NCI-H524 (cell line): Measurements from ENCODE around the gene ASB3.

Source experiments
- DNase-seq, 2 experiments: peaks; one replicate each; lab custom pipeline; 2025; lab: John Stamatoyannopoulos, UW

The ASB3 gene

DNA sequence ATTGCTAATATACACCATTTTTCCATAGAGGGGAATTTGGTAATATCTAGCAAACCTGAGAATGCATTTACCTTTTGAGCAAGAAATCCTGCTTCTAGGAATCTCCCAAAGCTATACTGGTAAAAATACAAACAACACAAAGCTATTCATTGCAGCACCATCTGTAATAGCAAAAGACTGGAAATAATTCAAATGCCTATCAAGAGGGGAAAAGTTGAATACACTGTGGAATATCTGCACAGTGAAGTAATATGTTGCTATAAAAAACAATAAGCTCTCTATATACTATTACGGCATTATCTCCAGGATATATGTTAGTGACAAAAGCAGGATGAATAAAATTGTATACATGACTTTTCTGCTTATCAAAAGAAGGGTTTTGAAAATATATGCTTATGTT lies 131.5 kb downstream of the ASB3 start:
- no peak for DNase-seq

DNA sequence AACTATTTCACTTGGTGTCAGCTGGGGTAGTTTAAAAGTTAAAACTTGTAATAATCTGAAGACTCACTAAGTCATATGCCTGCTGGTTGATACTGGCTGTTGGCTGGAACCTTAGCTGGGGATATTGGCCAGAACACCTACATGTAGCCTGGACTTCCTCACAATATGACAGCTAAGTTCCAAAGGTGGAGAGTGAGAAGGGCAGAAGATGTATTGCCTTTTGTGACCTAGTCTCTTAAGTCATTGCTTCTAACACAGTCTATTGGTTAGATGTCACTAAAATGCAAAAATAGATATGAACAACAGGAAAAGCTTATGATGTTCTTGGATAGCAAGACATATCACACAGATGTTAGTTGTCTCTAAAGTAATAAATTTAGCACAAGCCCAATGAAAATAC lies 132.4 kb downstream of the ASB3 start:
- DNase-seq: no peak

DNA sequence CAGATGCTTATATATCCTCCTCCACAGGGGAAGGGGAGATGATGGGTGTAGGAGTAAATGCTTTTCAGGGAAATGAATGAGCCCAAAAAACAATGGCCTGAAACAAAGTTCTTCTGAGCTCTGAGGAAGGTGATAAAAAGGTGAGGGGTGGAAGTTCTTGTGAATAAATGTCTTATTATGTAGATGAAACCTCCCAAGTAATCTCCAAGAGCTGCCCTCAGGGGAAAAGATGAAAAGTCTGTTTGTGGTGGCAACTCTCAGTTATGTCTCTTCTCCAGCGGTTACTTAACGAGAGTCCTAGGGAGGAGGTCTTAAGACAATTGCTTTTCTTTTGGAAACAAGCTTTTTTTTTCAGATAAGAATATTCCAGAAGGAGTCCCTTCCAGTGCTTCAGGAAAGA lies 134.6 kb downstream of the ASB3 start:
- no peak for DNase-seq

DNA sequence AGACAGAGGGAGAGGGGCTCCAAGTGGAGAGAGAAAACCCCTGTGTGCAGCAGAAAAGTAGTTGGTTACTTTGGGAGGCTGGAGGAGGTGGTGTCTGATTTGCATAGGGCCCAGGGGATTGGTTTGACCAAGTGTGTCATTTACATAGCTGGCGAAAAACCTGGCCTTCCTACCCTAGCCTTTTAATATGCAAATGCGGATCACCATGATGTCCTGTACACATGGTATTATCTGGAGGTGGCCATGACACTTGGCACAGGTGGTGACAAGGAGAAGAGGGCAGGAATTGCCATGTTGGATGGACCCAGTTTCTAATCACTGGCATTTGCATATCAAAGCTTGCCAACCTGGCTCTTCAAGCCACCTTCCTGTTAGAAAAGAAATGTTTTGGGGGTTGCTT lies 140.0 kb downstream of the ASB3 start:
- DNase-seq: no peak

DNA sequence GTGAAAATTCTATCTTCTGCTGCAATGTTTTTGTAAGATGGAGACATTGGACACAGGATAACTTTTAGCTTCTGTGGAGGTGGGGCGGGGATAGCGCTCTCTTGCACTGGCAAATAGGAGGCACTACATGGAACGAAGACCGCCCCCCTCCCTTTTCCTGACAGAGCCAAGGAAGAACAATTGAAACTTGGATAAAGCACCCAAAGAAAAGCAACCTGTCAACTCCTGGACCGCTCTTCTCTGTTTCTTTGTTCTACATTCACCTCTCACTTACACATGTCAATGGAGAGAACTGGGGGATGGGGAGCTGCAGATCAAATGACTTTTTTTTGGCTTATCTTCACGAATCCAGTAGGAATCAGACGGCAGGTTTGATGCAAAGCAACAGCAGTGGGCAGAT lies 145.5 kb downstream of the ASB3 start:
- no peak for DNase-seq

DNA sequence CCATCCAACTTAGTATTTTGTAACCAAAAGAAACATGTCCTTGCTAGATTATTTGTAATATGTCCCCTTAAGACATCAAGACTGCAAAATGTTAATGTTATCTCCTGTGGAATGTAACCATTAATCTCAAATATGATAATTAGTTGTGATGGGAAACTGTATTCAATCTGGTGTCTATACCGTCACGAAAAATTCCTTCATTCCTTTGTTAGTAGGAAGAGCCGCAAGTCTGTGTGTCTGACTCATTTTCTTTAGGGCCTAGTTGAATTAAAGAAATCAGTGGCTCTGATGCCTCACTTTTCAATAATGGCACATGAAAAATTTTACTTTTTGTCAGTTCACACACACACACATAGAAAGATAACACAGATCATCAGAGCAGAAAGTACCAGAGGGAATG lies 146.3 kb downstream of the ASB3 start:
- no peak for DNase-seq

DNA sequence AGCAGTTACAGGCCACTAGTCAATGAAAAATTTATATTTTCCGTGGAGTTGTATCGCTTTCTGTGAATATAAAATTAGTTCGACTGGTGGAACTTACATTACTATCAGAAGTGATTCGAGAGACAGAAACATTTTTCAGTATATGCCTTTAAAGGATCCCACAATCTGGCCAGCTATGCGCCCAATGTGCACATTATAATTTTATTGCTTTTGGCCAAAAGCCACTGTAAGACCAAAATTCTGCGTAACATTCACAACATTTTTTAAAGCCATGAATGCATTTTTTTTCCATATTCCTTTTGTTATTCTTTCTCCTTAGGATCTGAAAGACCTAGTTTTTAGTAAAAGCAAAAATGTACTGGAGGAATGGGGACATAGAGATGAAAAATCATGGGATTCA lies 150.2 kb downstream of the ASB3 start:
- DNase-seq: no peak

DNA sequence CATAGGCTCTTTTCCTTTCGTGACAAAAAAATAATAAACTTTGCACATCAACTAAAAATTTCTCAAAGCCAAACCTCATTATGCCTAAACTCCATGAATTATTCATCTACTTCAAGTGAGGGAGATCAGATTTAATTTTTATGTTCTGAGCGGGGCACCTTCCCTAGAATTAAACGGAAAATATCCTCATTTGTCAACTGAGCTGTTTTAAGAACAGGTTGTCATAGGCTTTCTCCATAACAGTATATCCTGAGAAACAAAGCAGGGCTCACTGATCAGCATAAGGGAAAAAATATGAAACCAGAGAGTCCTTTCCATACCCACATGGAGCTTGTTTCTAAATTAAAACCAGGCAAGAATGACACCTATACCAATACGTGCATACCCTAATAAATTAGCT lies 150.6 kb downstream of the ASB3 start:
- DNase-seq: no peak

DNA sequence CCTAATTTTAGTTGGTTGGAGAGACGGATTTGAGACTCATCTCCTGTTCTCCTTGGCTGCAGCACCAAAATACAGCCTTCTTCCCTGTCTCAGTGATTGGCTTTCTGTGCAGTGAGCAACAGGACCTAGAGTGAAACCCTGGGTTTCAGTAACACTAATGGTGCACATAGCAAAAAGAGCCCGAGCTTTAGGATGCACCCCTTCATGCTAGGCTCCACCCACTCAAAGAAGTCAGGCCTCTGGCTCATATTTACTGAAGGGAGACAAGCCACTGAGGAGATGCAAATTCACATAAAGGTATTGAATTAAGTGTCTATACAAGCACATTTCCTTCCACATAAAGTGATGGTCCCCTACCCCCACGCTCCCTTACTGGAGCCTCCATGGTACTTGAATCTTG lies 151.1 kb downstream of the ASB3 start:
- no peak for DNase-seq

DNA sequence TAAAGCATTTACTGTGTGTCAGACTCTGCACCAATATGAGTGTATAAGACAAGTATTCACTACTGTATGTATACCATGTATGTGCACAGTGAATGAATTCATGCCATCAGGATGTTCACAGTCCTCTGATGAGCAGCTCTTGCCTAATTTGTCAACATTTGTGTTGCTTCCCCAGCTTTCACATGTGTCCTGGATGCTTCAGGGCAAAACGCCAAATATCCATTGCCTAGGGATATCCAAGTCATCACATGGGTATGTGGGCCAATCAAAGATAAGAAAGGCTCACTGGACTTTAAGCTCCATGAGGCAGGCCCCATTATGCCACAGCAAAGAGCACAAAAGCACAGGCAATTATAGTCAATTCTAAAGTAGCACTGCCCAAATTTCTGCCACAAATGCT lies 153.3 kb downstream of the ASB3 start:
- no peak for DNase-seq

DNA sequence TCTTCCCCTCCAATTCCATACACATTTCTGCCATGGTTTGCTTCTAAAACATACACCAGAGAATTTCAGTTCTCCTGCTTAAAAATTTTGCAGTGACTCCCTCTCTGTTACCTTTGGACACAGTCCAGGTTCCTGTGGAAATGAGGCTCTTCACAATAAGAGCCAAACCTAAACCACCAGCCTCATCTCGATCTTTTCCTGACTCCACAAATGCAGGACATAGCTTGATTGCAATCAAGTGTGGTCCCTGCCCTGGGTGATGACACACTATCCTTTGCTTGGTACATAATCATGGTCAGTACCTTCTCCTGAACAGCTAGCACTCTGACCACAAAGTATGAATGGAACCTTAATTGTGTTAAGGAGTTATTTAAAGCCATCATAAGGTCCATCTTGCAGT lies 154.0 kb downstream of the ASB3 start:
- DNase-seq: no peak

DNA sequence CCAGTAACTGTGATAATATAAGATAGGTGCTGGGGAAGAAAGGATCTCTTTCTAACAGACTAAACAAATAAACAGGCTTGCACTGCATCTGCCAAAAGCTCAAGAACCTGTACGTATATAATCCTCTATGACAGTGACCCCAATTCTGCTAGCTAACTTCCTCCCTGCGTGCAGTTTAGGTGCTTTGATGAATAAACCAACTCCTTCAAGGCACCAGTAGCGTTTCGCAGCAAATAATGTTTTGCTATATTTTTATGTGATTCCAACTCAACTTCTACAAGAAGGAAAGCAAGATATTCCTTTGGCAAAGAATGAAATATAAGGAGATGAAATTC lies 154.7 kb downstream of the ASB3 start:
- DNase-seq: no peak

DNA sequence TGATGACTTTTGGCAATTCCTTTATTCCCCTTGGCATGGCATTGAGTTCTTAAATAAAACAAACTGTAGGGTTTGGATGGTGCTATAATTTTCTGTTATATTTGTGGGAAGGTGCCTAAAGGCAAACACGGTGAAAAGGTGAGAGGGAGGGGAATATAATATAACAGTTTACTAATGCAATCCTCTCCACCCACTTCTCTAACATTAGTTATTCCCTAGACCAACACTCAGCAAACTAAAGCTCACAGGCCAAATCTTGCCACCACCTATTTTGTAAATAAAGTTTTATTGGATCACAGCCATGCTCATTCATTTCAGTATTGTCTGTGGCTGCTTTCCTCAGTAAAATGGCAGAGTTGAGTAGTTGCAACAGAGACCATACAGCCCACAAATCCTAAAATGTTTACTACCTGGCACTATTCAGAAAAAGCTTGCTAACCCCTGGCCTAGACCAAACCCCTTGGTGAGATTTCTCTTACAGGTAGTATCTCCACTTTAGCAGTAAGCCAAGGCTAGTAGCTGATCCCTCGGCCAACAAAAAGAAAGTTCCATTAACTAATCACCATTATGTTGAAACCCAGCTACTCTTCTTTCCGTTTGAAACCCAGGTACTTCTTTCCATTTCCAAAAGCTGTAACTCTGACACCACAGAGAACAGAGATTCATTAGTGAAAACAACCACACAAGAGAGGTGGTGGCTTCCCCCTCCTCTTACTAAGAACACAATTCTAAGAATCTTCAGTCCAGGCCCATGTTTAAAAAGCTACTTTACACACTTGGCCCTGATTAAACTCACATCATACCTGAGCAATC lies 155.2 kb downstream of the ASB3 start:
- DNase-seq: no peak

DNA sequence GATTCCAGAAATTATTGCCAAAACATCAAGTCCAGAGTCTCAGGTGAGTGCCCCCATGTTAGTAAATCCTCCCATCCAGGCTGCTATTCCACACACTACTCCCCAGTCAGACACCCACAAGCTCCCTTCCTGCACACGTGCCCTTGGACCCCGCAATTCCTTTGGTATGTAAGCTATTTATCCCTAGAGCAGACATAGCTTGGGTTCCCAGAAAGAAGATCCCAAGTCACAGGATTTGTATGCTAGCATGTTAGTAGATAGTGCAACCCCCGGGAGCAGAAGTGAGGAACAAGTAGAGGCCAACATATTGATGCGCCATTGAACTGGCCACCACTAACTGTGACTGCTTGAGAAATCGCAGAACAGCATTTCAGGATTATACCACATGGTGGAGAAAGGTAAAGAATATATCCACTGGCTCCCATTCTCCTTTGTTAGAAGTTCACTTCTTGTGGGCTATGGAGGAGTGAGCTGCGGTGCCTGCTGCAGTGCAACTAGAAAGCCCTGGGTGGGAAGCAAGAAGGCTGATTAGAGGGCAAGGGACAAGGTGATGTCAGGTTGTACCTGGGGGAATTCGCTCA lies 156.6 kb downstream of the ASB3 start:
- no peak for DNase-seq

DNA sequence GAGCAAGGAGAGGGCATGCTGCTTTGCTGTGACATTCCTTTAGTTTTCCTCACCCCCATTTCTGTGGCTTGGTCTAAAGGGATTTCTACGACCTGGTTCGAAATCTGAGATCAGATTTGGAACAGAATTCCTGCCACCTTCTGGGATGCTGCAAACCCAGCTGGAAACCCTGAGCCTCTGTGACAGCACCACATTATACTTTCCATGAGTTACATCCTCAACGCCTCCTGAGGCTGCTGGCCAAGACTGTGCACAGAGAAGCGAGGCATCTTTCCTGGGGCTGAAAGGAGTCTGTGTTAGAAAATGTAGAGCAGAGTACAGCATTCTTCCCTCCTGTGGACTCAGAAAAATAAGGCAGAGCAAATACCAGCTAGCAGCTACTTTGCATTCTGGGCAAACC lies 157.3 kb downstream of the ASB3 start:
- DNase-seq: no peak

DNA sequence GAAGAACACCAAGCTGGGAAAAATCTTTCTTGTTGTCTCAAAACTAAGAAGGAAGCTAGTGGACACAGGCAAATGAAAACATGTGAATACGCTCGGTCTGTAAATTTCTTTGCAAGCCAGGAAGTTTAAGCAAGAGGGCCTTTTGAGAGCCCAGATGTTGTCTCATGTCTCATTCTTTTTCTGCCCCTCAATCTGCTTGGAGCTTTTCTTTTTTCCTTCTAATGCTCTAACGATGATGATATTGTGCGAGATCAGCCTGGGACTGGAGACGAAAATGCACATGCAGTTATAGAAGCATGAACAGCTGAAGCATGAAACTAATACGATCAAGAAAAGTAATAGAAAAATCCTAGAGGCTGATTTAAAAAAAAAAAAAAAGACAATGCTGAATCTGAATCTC lies 157.8 kb downstream of the ASB3 start:
- no peak for DNase-seq

DNA sequence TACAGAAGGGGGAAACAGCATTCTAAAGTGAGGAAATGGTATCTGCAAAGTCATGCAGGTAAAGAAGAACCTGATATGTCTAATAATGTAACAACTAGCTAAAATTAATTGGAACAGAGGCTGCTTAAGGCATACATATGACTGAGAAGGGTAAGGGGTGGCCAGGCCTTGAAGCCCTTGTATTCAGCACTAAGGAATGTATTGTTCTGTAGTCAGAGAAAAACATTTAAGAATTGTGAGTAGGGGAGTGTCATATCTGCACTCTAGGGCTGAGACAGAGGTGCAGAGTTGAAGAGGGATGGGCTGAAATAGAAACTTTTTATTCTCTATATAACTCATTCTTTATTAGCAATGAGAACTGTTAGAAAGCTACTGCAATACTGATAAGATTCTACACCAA lies 164.6 kb downstream of the ASB3 start:
- no peak for DNase-seq

DNA sequence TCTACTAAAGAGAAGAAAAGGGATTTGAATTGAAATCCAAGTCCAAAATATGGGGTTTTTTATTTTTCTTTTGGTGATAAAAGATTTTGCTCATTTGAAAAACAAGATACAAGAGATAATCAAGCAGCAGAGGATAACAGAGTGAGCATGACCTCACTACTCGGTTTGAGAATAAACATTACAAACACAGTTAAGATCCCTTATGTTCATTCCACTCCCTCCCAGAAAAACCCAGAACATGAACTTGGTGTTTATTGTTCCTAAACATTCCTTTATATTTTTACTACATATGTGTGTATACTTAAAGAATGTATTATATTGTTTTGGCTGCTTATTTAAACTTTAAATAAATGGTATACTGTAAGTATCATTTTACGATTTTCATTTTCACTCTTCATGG lies 165.8 kb downstream of the ASB3 start:
- no peak for DNase-seq
